OCI-LY7 (cell line): ENCODE data around the gene MUC5B. TPM values are rescaled to one million over a fixed set of nuclear protein-coding genes. Genes with fewer than 3 reads are reported as not detected.

Experiments
- BruUV-seq: library from RNA; stranded (reverse); fragments of 400-500 nt; replicated peaks from 2 replicates; lab custom pipeline; 2021; lab: Mats Ljungman, UMichigan
- CTCF ChIA-PET: fragments of 300-600 bp; sonication (Branson Sonifier 250); formaldehyde crosslinking; loops from one replicate; lab custom pipeline; 2022; ENCODE audit warnings: antibody characterized with exemption; ENCODE audit not compliant: unreplicated experiment; lab: Charles Lee
- POLR2A ChIA-PET: fragments of 300-600 bp; sonication (Branson Sonifier 250); formaldehyde crosslinking; loops from one replicate; lab custom pipeline; 2022; ENCODE audit warnings: antibody characterized with exemption; lab: Charles Lee
- DNase-seq: peaks from one replicate; pipeline ENCODE4 v3.0.0-alpha.2; 2015; ENCODE audit warnings: low spot score
- H2AFZ ChIP-seq: fragments of 200-600 bp; sonication (generic), shearing (Covaris generic); 2 replicates; pipeline ENCODE4 v1.6.1; 2014; ENCODE audit warnings: mild to moderate bottlenecking, antibody characterized with exemption, low read length, moderate library complexity
- H3K27ac ChIP-seq: fragments of 200-600 bp; sonication (generic); 2 replicates; pipeline ENCODE4 v1.5.1; 2014; ENCODE audit warnings: mixed run types, low read depth, mild to moderate bottlenecking, moderate library complexity, low read length, inconsistent platforms; ENCODE audit not compliant: poor library complexity, severe bottlenecking
- H3K36me3 ChIP-seq: fragments of 200-600 bp; sonication (generic); 2 replicates; pipeline ENCODE4 v1.6.1; 2014; ENCODE audit warnings: mild to moderate bottlenecking, antibody characterized with exemption, low read length, moderate library complexity, mixed read lengths; ENCODE audit not compliant: insufficient read depth
- H3K4me1 ChIP-seq: fragments of 200-600 bp; sonication (generic); 2 replicates; pipeline ENCODE4 v1.5.1; 2014; ENCODE audit warnings: mild to moderate bottlenecking, low read length; ENCODE audit not compliant: insufficient read depth, poor library complexity, severe bottlenecking
- H3K4me2 ChIP-seq: fragments of 200-600 bp; sonication (generic); 2 replicates; pipeline ENCODE4 v1.6.1; 2014; ENCODE audit warnings: mild to moderate bottlenecking, low read length
- H3K4me3 ChIP-seq: fragments of 200-600 bp; sonication (generic); 2 replicates; pipeline ENCODE4 v1.5.1; 2014; ENCODE audit warnings: mild to moderate bottlenecking, low read depth, low read length; ENCODE audit not compliant: poor library complexity, severe bottlenecking
- H3K79me2 ChIP-seq: fragments of 200-600 bp; sonication (generic); 2 replicates; pipeline ENCODE4 v1.6.1; 2016; ENCODE audit warnings: low read depth, mild to moderate bottlenecking, low read length, moderate library complexity, mixed read lengths; ENCODE audit not compliant: insufficient read depth
- H3K9me2 ChIP-seq: fragments of 200-600 bp; sonication (generic); 2 replicates; pipeline ENCODE4 v1.6.1; 2016; ENCODE audit warnings: mild to moderate bottlenecking, low read length, mixed read lengths; ENCODE audit not compliant: insufficient read depth
- H3K9me3 ChIP-seq: fragments of 200-600 bp; sonication (generic); 2 replicates; pipeline ENCODE4 v1.6.1; 2014; ENCODE audit warnings: mild to moderate bottlenecking, mixed run types, low read length, mixed read lengths
- H4K20me1 ChIP-seq: fragments of 200-600 bp; sonication (generic); 2 replicates; pipeline ENCODE4 v1.6.1; 2014; ENCODE audit warnings: mild to moderate bottlenecking, antibody characterized with exemption, low read length, moderate library complexity, mixed read lengths; ENCODE audit not compliant: insufficient read depth
- EZH2phosphoT487 ChIP-seq: fragments of 200-600 bp; sonication (generic); IDR thresholded peaks from 2 replicates; pipeline ENCODE4 v1.6.1; 2018; ENCODE audit warnings: low read depth, borderline replicate concordance, mild to moderate bottlenecking, mixed run types, antibody characterized with exemption, low read length, moderate library complexity, mixed read lengths
- intact Hi-C: fragments of 100-400 bp; cut with micrococcal nuclease; formaldehyde crosslinking; loops from one replicate; pipeline ENCODE4 v1.10.0; 2022; ENCODE audit not compliant: unreplicated experiment
- total RNA-seq, 2 experiments: library from RNA; depleted of rRNA in 1 of 2; stranded (reverse); fragments of >200 nt in 1 of 2; shearing (Covaris generic) in 1 of 2; gene quantifications; 2 replicates each; pipeline ENCODE4 v1.2.3, GENCODE V29; 2014 to 2022
- TF ChIP-seq, protein P1 (sequence below): fragments of 200-600 bp; sonication (generic); conservative IDR thresholded peaks from 2 replicates; pipeline ENCODE4 v1.5.1; 2014; ENCODE audit warnings: mild to moderate bottlenecking, antibody characterized with exemption, low read length, moderate library complexity, mixed read lengths

MUC5B gene
- total RNA-seq, 2 experiments from 2014 or later, result under 0.01 TPM; not detected in 1

DNA sequence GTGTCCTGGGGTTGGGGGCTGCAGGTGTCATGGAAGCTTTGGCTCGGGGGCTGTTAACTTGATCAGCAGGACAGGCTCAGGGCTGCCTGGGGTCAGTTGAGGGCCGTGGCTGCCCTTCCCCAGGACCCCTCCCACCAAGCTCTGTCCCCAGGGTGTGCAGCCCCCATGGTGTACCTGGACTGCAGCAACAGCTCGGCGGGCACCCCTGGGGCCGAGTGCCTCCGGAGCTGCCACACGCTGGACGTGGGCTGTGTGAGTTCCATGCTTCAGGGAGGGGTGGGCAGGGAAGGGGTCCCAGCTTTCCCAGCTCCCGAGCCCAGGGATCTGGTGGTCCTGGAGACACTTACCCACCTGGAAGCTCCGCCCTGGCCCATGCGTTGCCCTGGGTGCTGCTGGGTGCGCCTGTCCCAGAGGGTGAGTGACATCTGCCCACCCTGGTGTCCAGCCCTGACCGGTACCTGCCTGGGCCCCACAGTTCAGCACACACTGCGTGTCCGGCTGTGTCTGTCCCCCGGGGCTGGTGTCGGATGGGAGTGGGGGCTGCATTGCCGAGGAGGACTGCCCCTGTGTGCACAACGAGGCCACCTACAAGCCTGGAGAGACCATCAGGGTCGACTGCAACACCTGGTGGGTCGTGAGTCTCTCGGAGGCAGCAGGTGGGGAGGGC is 11.3 kb downstream of the MUC5B start:
- ChIA-PET POLR2A (no interaction called here), CTCF (no interaction called here)
- no TSS peak for BruUV-seq
- no peak overlapping the region for H3K27ac ChIP-seq
- H4K20me1 ChIP-seq, result no peaks in the 10 kb centered on the region
- no peaks in the 10 kb centered on the region for H3K36me3 ChIP-seq
- no peaks in the 10 kb centered on the region for H3K9me2 ChIP-seq
- H3K79me2 ChIP-seq, result no peaks in the 10 kb centered on the region
- no peak for DNase-seq
- intact Hi-C loops, result no loop called here
- H2AFZ ChIP-seq, result no peak overlapping the region
- H3K4me3 ChIP-seq, result no peak overlapping the region
- no peak for TF ChIP-seq EZH2phosphoT487
- TF ChIP-seq, protein P1, sequence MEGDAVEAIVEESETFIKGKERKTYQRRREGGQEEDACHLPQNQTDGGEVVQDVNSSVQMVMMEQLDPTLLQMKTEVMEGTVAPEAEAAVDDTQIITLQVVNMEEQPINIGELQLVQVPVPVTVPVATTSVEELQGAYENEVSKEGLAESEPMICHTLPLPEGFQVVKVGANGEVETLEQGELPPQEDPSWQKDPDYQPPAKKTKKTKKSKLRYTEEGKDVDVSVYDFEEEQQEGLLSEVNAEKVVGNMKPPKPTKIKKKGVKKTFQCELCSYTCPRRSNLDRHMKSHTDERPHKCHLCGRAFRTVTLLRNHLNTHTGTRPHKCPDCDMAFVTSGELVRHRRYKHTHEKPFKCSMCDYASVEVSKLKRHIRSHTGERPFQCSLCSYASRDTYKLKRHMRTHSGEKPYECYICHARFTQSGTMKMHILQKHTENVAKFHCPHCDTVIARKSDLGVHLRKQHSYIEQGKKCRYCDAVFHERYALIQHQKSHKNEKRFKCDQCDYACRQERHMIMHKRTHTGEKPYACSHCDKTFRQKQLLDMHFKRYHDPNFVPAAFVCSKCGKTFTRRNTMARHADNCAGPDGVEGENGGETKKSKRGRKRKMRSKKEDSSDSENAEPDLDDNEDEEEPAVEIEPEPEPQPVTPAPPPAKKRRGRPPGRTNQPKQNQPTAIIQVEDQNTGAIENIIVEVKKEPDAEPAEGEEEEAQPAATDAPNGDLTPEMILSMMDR, result no peak
- H3K4me2 ChIP-seq, result no peak overlapping the region
- H3K4me1 ChIP-seq, result no peaks in the 10 kb centered on the region
- no peaks in the 10 kb centered on the region for H3K9me3 ChIP-seq

DNA sequence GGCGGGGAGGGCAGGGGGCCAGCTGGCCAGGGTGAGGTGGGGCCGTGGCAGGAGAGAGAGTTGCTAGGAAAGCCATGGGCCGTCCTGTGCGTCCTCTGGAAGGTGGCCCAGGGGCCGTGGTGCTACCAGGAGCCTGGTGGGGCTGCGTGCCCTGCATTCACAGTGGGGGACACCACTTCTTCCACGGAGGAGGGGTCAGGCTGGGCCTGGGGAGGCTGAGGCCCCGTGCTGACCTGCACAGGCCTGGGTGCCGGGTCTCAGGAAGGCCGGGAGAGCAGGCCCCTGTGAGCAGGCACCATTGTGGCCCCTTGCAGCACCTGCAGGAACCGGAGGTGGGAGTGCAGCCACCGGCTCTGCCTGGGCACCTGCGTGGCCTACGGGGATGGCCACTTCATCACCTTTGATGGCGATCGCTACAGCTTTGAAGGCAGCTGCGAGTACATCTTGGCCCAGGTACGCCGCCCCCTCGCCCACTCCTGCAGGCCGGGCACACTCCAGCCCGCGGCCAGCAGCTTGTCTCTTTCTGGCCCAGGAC is 12.0 kb downstream of the MUC5B start:
- no peaks in the 10 kb centered on the region for H3K4me1 ChIP-seq
- POLR2A ChIA-PET, result no interaction called here
- H3K4me2 ChIP-seq, result no peak overlapping the region
- BruUV-seq, result no TSS peak
- H3K79me2 ChIP-seq, result no peaks in the 10 kb centered on the region
- no peak overlapping the region for H3K27ac ChIP-seq
- no peak overlapping the region for H2AFZ ChIP-seq
- H3K9me2 ChIP-seq, result no peaks in the 10 kb centered on the region
- no peak for DNase-seq
- no peaks in the 10 kb centered on the region for H4K20me1 ChIP-seq
- no peaks in the 10 kb centered on the region for H3K9me3 ChIP-seq
- CTCF ChIA-PET, result no interaction called here
- H3K4me3 ChIP-seq, result no peak overlapping the region
- no peak for TF ChIP-seq EZH2phosphoT487
- TF ChIP-seq, protein P1, result no peak
- no peaks in the 10 kb centered on the region for H3K36me3 ChIP-seq
- intact Hi-C loops, result no loop called here

DNA sequence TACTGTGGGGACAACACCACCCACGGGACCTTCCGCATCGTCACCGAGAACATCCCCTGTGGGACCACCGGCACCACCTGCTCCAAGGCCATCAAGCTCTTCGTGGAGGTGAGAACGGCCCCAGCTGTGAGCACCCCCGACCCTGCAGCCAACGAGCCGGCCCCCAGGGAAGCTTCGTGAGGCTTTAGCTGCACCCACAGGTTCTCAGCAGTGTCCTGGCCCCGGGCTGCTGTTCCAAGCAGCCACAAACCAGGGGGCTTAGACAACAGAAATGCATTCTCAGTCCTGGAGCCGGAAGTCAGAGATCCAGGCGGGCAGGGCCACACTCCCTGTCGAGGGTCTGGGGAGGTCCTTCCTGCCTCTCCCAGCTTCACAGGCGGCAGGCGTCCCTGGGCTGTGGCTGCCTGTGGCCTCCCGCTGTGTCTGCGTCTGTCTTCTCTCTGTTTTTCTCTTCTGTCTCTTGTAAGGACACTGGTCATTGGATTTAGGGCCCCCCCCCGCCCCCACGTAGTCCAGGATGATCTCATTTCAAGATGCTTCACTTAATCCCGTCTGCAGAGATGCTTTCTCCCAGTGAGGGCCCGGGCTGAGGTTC is 12.5 kb downstream of the MUC5B start:
- no peak overlapping the region for H3K4me2 ChIP-seq
- H3K36me3 ChIP-seq, result no peaks in the 10 kb centered on the region
- no peak overlapping the region for H3K27ac ChIP-seq
- POLR2A ChIA-PET, result no interaction called here
- no peaks in the 10 kb centered on the region for H3K9me2 ChIP-seq
- CTCF ChIA-PET, result no interaction called here
- H2AFZ ChIP-seq, result no peak overlapping the region
- no peak for TF ChIP-seq EZH2phosphoT487
- TF ChIP-seq, protein P1, result no peak
- H3K4me3 ChIP-seq, result no peak overlapping the region
- DNase-seq, result no peak
- no peaks in the 10 kb centered on the region for H4K20me1 ChIP-seq
- BruUV-seq, result no TSS peak
- no peaks in the 10 kb centered on the region for H3K79me2 ChIP-seq
- H3K4me1 ChIP-seq, result no peaks in the 10 kb centered on the region
- intact Hi-C loops, result no loop called here
- H3K9me3 ChIP-seq, result no peaks in the 10 kb centered on the region
